GM18867 (cell line): ENCODE measurements around the gene CXCL12.

ENCODE experiments used
- ATAC-seq: cut with Tn5 transposase; IDR thresholded peaks from one replicate; pipeline ENCODE4 v1.9.1; 2021; ENCODE audit warnings: mild to moderate bottlenecking, moderate library complexity; ENCODE audit not compliant: unreplicated experiment

CXCL12 gene

DNA sequence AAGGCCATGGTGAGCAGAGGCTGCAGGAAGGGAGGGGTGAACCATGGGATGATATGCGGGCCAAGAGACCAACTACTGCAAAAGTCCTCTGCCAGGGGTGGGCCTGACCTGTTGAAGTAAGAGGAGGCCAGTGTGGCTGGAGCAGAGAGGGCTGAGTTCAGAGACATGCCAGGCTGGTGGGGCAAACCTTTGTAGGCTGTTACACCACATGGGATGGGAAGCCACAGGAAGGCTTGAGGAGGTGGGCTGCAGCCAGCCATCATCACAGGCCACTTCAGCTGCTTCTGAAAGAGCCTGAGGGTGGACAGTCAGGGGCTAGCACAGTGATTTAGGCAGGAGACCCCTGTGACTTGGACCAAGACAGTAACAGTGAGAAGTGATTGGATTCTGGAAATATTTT is 20.3 kb downstream of the CXCL12 start:
- ATAC-seq, result no peak

DNA sequence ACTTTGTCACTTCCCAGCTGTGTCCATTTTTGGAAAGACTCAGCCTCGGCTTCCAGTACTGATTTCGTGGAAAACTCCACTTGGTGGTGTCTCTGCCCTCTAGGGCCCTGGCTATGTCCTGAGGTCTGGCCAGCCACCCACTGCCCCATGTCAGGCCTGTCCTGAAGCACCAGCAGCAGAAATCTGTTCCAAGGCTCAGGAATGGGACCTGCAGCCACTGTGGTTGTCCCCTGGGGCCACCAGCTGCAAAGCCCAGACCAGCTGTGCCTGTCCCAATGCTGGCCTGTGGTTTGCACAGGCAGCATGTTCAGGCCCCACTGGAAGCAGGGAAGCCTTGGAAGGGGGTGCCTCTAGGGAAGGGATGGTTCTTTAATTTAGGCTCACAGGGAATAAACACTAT is 21.2 kb downstream of the CXCL12 start:
- no peak for ATAC-seq

DNA sequence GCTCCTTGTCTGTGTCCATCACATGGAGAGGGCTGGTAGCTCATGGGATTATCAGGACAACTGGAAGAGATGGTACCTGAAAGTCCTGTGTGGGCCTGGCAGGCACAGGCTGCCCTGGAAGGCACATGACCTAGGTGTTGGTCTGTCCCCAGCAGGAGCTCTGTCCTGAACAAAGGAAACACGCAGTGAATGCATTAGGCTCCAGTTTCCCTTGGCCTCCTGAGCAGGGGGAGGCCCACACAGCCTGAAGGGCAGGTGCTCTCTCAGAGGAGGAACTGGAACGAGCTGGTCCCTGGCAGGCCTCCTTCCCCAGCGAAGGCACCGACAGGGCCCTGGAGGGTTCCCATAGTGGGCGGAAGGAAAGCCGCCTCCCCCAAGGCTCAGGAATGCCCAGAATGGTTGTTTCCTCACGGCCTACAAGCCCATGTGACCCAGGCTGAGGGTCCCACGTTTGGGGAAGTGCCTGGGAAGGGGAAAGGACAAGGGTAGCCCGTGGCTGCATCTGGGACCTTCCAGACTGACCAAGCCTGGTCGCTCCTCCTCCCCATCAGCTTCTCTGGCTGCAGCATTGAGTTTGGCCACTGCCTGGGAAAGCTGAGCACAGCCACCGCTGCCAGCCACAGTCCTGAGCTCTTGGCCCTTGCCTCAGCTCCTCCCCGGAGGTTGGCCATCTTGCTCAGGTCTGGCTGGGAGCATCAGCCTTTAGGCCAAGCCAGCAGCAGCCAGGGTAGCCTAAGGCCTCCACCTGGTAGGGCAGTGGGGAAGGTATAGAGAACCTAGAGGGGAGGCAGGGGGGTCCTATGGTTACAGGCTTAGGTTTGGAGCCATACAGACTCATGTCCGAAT is 21.8 kb downstream of the CXCL12 start:
- ATAC-seq, result no peak

DNA sequence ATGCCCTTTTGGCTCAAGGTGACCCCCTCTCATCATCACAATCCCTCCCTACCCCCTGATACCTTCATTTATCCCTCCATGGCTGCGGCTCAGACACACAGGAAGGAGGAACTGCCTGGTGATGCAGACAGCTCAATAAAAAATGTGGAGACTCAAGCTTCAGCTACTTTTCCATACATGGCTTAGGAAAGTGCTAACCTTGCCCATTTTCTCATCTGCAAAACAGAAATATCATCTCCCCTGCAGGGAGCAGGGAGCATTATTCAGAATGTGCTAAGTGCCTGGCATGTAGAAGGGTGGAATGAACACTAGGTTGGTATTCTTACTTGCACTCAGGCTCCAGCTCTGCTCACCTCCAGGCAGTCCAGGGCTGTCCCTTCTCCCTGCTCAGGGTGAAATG is 23.8 kb downstream of the CXCL12 start:
- ATAC-seq, result no peak

DNA sequence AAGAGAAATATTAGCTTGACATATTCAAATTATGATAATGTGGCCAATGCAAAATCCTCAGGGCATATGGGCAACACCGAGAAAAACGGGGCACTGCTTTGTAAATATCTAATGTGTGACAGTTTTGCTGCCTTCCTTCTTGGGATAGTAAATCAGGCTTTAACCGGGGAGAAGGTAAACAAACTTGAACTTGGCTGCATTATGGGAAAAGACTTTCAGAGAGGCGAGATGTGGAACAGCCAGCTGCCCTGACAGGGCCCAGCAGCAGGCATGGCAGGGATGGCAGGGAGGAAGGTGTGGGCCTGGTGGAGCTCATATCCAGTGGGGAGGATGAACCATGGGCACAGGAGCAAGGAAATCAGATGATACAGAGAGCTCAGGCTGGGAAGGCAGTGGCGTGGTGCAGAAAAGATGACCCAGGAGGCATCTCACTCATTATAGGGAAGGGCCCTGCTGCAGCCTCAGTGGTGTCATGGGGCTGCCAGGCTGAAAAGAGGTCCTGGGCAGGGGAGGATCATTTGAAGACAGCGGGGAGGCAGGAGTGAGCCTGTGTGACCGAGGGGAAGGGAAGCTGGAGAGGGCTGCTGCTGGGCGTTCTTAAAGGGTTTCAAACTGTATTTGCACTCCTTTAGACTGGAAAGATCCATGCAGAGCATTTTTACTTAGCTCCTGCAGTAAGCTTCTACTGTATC is 26.7 kb downstream of the CXCL12 start:
- no peak for ATAC-seq

DNA sequence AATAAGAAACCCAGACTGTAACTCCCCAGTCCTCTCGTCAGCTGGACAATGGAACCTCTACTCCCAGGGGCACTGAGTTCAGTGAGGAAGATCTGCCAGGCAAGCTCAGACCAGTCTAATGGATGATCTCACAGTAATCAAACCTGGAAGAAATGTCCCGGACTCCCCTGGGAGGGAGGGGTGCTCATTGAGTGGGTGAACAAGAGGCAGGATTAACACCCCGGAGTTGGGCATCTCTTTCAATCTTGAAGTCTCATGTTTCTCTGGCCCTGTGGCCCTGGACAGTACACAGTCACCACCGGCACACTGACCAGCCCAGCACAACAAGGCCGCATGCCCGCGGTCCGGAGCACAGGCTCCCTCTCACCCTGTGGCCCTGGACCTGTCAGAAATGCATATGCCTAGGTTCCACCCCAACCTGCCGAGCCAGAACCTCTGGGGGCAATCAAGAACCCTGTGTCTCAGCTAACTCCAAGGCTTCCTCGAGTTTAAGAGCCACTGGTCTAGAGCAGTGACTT is 27.8 kb downstream of the CXCL12 start:
- no peak for ATAC-seq

DNA sequence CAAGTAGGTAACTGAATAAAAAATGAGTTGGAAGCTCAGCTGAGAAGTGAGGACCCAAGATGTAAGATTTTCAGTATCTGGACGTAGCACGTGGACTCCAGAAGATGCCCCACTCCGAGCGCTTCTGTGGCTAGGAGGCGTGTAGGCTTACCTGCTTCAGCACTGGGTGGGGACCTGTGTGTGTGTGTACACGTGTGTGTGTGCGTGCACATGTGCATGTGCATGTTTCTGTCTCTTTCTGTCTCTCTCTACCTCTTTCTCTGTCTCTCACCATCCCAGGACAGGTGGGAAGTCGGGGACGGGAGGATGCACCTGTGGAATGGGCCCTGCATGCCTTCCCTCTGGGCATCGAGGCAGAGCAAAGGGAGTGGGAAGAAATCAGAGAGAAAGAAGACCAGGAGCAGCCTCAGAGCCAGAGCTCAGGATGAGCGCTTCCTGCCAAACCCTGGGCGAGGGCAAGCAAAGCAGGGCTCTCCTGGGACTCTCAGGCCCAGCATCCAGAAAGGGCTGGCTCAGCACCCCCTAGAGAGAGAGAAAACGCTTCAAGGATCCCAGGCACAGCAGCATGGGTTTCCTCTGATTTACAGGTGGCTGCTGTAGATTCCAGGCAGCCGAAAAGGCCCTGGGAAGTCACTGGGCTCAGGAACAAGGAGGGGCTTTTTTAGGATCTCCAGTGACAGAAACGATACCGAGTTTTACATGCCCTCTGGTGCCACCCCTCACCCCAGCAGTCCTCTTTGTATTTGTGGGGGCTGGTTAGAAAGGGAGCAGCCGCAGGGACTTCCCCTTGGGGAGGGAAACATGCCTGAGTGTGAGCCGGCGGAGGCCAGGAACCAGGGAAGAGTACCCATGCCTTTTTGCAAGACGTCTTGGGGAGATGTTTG is 28.5 kb downstream of the CXCL12 start:
- ATAC-seq, result no peak

DNA sequence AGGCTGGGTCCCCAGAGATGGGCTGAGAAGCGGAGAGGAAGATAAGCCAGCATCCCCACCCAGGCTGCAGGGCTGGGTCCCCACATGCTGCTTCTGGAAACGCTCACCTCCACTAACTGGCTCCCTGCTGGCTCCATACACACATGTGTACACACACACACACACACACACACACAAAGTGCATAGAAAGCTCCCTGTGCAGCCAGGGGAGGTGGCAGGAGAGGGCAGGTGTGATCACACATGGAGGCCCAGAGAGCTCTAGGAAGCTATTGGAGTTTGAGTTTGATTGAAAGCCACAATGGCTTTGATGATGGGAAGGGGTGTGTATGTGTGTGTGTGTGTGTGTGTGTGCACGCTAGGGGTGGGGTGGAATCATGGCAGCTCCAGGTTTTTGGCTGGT is 29.3 kb downstream of the CXCL12 start:
- no peak for ATAC-seq

DNA sequence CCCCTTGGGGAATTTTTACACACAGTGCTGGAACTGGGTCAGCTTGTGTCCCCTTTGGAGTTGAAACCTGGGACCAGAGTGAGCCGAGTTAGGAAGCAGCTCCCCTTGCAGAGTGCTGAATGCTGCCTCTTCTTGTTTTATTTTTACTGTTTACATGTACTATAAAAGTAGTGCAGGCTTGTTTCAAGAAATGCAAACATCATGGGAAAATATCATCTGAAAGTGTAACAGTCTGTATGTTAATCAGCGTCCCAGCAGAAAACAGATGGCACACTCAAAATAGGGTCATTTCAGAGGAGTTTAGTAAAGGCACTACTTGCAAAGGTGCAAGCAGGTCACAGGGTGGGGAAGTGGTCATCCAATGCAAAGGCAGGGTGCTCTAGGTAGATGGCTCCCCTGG is 30.1 kb downstream of the CXCL12 start:
- no peak for ATAC-seq

DNA sequence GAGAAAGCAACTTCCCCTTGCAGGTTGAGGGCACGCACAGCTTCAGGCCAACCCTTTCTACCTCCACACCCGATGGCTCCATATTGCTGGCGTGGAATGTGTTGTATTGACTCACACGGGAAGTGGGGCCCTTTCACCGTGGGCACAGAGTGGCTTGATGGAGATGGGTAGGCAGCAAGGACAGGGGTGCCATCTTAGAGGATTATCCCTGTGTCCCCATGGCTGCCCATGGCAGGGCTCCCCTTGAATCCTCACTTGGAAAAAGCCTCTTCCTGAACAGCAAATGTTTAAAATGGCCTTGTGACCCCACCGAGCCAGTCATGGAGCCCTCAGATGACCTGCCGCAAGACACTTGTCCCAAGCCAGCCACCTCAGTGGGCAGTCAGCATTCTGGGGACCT is 31.2 kb downstream of the CXCL12 start:
- no peak for ATAC-seq

DNA sequence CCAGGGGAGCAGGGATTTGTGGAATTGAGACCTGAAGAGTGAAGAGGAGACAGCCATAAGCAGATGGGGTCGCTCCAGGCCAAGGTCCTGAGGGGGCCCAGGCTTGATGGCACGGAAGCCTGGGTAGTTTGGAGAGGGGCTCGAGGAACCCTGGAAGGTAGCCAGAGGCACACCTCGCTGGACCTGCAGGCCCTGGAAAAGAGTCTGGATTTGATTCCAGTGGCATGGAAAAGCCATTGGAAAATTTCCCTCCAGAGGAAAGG is 31.8 kb downstream of the CXCL12 start:
- ATAC-seq, result no peak

DNA sequence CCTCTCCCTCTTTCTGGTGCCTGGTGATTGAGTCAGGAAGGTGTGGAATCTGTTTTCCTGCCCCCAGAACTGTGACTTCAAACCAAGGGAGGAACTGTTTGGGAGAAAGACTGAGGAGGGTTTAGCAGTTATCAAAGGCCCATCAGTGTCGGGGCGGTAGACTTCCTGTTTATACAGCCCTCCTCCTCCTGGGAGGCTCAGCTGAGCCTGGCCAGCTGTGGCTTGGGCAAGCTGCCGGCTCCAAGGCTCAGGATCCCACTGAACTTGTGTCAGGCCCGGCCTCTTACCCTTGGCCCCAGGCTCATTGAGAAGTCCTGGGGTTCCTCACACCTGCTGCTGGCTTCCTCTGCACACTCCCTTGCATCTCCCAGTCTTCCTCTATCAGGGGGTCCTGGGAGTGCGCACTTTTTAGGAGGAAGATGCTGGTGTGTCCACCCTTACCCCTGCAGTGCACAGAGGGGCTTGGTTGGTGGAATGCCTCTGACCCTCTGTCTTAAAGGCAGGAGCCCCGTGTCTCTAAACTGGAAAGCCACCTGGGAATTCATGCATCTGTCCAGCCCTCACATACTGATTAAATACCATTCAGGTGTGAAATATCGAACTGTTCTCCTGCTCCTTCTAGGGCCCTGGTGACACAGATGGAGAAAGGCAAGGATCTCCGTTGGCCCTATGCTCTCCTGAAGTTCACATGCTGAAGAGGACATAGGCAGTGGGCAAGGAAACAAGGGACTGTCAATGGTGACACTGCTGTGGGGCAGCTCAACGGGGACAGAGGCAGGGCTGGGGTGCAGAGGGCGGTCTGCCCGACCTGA is 32.4 kb downstream of the CXCL12 start:
- no peak for ATAC-seq

DNA sequence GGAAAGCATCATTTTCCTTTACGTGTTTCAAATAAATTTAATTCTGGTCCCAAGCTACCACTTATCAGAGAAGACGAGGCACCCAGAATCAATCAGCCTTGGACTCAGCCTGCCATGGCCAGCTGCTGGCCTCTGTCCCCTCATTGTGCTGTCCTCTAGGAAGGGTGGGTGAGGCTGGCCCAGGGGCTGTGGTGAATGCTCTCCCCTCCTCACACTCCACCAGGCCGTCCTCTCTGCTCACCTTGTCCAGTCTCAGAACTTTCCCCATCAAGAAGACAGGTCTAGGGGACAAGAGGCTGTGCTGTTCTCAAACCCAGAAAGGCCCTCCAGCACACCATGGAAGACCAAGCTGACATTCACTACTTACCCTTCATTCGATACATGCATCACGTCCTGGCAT is 36.4 kb downstream of the CXCL12 start:
- no peak for ATAC-seq

DNA sequence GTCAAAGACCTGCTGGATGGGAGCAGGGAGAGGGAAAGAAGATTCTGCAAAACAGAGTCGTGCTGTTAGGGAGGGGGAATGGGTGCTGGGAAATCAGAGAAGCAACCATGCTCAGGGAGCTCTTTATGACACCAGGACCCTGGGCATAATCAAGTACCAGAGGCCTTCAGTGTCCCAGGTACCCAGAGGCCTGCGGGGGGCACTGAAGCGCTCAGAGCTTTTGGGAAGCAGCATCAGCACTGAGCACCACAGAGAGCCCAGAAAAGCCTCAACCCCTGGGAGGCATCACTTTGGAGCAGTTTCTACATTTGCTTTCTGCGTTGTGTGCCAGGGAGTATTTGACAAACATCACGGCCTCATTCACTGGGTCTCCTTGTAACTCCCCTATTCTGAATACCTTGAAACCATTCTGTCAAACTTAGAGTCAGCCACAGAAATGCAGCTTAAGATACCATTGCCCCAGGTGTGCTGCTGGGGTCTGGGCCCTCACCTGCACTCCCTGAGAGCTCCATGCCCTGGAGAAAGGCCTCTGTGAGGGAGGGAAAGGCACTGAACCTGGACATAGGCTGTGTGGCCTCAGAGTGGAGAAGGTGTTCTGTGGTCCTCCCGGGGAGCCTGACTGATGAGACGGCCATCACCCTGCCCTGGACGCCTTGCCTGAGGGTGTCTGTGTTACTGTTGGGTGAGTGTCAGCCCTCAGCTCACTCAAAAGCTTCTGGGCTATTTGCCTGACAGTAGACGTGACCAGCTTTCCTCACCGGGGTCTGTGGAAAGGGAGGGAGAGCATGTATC is 37.1 kb downstream of the CXCL12 start:
- ATAC-seq, result no peak

DNA sequence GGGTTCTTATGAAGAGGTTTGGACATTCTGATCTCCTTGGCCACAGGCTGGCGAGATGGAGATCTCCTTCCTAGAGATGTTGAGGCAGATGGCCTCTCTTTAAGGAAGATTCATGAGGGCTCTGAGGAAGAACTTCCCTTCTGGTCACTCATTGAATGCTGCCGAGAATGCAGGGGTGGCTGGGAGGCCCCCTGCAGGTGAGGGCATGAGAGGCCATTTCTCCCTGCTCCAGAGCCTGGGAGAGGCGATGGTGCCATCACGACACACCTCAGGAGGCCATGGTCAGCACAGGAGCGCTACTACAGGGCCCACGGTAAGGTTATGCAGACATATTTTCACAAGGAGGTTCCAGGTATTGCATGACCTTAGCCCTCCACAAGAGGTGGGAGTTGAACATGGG is 40.2 kb downstream of the CXCL12 start:
- no peak for ATAC-seq

DNA sequence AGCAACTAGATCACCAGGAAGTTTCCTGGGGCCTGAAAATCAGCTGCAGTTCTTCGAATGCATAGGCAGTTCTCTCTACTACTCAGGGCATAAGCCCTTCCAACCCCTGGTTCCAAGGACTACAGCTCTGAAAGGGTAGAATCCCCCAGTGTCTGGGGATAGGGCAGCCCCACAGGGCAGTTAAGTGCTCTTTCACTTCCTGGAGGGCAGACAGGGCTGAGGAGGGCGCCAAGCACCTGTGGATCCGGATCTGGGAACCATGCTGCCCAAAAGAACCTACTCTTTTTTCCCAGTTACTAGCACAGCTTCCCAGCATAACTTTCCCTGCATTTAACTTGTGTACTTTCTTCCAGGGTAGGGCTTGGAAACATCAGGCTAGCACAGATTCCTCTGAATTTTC is 41.1 kb downstream of the CXCL12 start:
- ATAC-seq, result no peak

DNA sequence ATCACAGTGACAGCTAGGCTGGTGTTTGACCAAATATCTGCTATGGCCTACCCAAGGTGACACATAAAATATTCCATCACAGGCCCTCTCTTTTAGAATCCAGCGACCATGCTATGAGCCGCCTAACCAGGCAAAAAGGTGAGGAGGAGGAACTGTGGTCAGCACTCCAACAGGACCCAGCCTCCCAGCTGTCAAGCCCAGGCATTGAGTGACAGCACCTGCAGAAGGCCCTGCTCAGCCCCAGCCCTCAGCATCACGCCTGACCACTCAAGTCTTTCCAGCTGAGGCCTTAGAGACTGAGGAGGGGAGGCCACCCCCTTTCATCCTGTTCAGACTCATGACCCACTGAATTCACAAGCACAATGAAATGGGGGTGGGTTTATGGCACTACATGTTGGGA is 43.0 kb downstream of the CXCL12 start:
- no peak for ATAC-seq

DNA sequence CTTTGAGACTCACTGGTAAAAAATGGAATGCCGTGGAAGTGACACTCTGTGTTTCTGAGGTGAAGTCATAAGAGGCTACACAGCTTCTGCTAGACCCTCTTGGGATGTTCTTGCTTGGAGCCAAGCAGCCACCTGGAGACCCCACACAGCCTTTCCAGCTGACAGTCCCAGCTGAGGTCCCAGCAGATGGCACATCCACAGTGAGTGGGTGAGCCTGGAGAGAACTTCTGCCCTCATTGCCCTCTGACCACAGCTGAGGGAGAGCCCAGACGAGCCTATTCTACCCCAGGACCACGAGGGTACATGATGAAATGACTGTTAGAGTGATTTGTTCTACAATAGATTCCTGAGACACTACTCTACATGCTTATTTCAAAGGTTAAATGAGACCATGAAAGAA is 44.3 kb downstream of the CXCL12 start:
- ATAC-seq, result no peak

DNA sequence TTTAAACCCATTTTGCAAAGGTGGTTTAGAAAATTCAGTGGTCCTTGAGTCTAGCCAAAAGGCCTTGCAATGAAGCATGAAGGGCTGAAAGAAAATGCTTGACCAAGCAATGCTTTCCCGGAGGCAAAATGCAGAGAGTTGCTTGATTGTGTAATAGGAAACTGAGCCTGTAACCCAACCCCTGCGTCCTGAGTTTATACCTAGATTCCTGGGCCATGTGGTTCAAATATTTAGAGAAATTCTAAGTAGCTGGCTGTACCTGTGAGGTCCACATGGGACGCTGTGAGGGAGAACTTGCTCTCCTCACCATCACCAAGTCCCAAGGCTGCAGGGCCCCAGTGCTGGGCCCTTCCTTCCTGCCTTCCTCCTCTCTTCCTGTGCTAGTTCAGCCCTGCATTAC is 45.7 kb downstream of the CXCL12 start:
- ATAC-seq, result no peak

DNA sequence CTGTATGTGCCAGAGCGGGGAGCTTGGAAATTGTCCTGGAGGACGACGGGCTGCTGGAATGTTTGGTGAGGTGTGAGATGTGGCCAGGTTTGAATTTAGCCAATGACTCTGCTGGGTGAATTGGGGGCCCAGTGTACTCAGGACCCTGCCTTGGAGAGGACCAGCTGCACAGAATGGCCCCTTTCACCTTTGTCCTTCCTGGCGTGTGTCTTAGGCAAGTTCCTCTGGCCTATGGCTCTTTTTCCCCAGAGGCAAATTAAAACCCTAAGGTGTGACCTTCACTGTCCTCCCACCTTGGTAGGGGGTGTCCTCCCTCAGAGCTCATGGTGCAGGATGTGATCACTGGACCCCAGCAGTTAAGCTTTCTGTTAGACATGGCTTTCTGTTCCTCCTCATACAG is 47.8 kb downstream of the CXCL12 start:
- ATAC-seq, result no peak
